ENCODE results near the gene DUSP23.

Gene DUSP23

DNA sequence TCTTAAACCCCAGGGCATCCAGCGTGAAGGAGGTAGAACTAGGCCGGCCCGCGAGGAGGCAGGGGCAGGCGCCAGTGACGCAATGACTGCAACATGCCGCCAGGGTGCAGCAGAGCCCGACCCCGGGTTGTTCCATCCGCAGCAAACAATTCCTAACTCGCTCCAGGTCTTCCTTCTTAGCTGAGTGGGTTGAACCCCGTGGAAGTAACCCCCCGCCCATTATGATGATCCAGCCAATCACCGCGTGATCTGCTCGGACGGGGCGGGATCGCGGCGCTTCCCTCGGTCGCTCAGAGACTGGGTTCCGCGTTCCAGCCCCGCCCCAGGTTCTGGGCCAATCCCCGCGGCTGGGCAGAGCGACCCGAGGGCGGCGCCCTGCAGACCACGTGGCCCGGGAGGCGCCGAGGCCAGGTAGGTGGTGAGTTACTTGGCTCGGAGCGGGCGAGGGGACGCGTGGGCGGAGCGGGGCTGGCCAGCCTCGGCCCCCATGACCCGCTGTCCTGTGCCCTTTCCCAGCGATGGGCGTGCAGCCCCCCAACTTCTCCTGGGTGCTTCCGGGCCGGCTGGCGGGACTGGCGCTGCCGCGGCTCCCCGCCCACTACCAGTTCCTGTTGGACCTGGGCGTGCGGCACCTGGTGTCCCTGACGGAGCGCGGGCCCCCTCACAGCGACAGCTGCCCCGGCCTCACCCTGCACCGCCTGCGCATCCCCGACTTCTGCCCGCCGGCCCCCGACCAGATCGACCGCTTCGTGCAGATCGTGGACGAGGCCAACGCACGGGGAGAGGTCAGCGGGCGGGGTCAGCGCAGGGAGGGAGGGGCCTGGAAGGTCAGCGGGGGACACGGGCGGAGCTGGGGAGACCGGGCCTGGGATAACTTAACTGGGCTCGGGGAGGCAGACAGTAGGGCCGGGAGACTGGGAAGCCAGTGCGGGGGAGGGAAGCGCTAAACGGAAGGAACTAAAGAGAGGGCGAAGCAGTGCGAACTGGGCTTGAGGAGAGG lies at the start of gene DUSP23:
Gene DUSP23 (plus strand): TSS at position 380 of the 1,000 bp plus-strand sequence. CDS start 139 bp downstream, at position 519.
- H3K4me3 ChIP-seq (ENCODE audit: low read depth, low read length): peak within 1 kb of the TSS; percentile 85
- TF ChIP-seq, protein P1, sequence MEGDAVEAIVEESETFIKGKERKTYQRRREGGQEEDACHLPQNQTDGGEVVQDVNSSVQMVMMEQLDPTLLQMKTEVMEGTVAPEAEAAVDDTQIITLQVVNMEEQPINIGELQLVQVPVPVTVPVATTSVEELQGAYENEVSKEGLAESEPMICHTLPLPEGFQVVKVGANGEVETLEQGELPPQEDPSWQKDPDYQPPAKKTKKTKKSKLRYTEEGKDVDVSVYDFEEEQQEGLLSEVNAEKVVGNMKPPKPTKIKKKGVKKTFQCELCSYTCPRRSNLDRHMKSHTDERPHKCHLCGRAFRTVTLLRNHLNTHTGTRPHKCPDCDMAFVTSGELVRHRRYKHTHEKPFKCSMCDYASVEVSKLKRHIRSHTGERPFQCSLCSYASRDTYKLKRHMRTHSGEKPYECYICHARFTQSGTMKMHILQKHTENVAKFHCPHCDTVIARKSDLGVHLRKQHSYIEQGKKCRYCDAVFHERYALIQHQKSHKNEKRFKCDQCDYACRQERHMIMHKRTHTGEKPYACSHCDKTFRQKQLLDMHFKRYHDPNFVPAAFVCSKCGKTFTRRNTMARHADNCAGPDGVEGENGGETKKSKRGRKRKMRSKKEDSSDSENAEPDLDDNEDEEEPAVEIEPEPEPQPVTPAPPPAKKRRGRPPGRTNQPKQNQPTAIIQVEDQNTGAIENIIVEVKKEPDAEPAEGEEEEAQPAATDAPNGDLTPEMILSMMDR (conservative IDR thresholded peaks at IDR 0.05; ENCODE audit: low read depth, low read length): peak; percentile 96
- peak; percentile 99 for DNase-seq (ENCODE audit: low read depth)

DNA sequence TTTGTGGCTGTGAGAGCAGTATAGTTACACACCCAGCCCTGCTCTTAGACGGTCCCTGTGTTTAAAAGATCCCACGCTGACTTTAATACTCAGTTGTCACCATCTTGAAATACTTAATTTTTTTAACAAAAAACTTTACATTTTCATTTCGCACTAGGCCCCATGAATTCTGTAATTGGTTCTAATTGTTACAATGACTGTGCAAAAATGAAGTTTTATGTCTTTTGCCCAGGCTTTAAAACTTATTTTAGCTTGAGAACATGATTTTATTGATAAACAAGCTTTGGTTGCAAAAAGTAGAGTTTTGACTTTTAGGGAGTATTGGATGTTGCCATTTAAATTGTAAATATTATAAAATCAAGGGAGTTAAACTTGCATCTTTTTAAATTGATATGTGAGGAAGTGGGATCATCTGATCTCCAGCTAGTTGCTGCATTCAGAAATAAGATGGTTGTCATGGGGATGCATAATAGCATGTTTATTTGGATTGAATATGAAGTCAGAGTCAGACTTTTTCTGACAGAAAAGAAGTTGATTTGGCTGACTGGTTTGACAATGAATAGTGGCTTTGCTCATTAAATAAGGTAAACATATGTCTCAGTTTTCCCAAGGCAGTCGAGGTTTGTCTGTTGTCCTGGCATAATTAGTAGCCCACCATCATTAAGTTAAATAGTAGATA lies 43.4 kb upstream of the DUSP23 start:
- DNase-seq (ENCODE audit: low read depth): no peak
- TF ChIP-seq, protein P1 (conservative IDR thresholded peaks at IDR 0.05; ENCODE audit: low read depth, low read length): no peak

DNA sequence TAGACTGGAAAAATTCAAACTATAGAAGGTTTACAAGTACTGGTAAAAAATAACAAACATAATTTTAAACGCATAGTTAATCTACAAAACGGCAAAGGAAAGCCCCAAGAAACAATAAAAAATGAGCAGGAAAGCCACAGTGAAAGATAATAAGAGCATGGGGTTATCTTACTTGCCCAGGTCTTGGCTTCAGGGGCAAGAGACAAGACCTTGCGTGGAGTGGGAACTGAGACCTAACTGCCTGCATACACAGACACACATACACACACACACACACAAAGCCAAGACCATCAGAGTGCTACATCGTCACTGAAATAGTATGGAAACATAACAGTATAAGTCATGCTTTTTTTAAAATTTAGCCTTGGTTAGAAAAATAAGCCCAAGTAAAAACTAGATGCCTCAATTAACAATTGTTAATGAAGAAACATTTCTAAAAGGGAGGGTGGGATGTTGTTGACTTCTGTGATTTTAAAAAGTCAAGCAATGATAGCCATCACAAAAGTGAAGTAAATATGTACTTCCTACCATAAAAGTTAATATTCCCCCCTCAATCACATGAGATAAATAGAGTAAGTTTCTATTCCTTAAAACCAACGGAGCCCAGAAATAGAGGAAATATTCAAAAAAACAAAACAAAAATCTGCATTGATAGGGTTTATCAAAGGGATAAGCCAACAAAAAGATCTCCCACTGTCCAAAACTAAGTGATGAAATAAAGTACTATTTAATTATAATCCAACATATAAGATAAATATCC lies 36.9 kb upstream of the DUSP23 start:
- no peak for DNase-seq (ENCODE audit: low read depth)
- no peak overlapping the region for H3K4me3 ChIP-seq (ENCODE audit: low read depth, low read length)
- TF ChIP-seq, protein P1 (conservative IDR thresholded peaks at IDR 0.05; ENCODE audit: low read depth, low read length): no peak

More for the DNA sequence above, 43.4 kb upstream of the DUSP23 start:
- no peak overlapping the region for H3K4me3 ChIP-seq (ENCODE audit: low read depth, low read length)

DNA sequence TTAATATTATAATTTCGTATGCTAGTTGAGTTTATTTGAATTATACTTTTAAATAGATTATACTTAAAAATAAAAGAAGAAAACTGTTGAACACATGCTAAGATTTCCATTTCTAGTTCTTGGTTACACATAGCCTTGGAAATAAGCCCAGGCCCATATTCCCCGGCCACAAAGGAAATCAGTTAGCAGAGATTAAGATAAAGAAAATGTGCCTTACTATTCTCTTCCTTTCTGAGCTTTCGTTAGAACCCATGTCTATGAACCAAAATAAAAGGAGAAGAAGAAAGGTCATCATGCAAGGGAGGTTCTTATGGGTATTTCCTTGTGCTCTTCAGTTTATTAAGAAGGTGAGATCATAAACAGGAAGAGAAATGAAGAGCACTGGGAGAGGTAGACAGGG lies 34.1 kb upstream of the DUSP23 start:
- no peak overlapping the region for H3K4me3 ChIP-seq (ENCODE audit: low read depth, low read length)
- DNase-seq (ENCODE audit: low read depth): peak; percentile 8
- TF ChIP-seq, protein P1 (conservative IDR thresholded peaks at IDR 0.05; ENCODE audit: low read depth, low read length): no peak

DNA sequence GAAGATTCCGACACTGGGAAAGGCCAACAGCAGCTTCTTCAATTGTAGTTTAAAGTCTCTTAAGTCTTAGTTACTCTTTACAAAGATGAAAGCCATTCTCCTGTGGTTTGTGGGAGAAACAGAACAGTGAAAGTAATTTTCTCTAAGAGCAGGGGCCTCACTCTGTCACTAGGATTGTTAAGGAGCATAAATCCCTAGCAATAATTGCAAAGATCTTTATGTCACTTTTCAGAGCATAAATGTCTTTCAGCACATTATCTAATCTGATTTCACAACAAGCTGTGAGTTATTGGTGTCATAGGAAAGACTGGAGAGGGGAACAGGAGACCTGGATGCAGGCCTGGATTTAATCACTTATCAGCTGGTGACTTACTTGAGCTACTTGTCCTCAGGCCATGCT lies 32.4 kb upstream of the DUSP23 start:
- DNase-seq (ENCODE audit: low read depth): no peak
- TF ChIP-seq, protein P1 (conservative IDR thresholded peaks at IDR 0.05; ENCODE audit: low read depth, low read length): no peak
- no peak overlapping the region for H3K4me3 ChIP-seq (ENCODE audit: low read depth, low read length)

DNA sequence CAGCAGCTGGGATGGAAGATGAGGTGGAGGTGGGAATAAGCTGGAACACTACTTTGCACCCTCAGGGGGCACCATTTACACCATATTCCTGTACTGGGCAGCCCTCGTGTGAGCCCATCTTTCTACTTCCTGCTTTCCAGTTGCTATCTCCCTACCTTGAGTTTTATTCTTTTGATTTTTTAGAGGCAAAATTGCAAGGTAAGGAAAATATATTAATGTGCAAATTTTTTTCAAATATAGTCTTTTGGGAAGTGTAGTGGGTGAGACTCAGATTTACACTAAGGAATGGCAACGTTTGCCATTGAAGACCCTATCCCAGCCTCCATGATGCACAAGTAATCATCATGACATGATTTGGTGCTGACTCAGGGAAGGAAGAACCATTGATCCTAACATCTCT lies 31.1 kb upstream of the DUSP23 start:
- H3K4me3 ChIP-seq (ENCODE audit: low read depth, low read length): no peak overlapping the region
- no peak for DNase-seq (ENCODE audit: low read depth)
- TF ChIP-seq, protein P1 (conservative IDR thresholded peaks at IDR 0.05; ENCODE audit: low read depth, low read length): no peak

Measured in choroid plexus epithelial cell (primary cell).